ENCODE measurements around the gene LYPLA2.
"Not testable (repeated sequence)": the region's sequence is repeated elsewhere in the genome, so short reads cannot be mapped to it uniquely, and the experiment has no call there.

The LYPLA2 gene

GRCh38 chr1:23827717-23828116, 36.8 kb downstream of the LYPLA2 start:
- no peaks in the 10 kb centered on the region for H3K27me3 ChIP-seq (ENCODE audit: control insufficient read depth, insufficient read depth, low read length)
- H3K4me3 ChIP-seq (ENCODE audit: low read length): no peak overlapping the region
- H3K9ac ChIP-seq (ENCODE audit: low read length): no peak overlapping the region
- H3K4me1 ChIP-seq (ENCODE audit: control insufficient read depth, insufficient read depth, low read length): peaks cover 11% of the 10 kb centered on the region
- H3K36me3 ChIP-seq (ENCODE audit: control insufficient read depth, insufficient read depth, low read length): no peaks in the 10 kb centered on the region
- H3K9me3 ChIP-seq (ENCODE audit: control insufficient read depth, low read length): no peaks in the 10 kb centered on the region

DNA sequence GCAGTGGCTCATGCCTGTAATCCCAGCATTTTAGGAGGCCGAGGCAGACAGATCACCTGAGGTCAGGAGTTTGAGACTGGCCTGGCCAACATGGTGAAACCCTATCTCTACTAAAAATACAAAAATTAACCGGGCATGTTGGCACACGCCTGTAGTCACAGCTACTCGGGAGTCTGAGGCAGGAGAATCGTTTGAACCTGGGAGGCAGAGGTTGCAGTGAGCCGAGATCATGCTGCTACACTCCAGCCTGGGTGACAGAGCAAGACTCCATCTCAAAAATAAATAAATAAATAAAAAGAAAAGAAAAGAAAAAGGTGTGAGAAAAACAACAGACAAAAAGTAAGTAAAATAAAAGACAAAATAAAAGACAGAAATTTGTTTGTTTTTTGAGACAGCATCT, 43.2 kb downstream of the LYPLA2 start:
- H3K4me1 ChIP-seq (ENCODE audit: control insufficient read depth, insufficient read depth, low read length); H3K27me3 ChIP-seq (ENCODE audit: control insufficient read depth, insufficient read depth, low read length); H3K9ac ChIP-seq (ENCODE audit: low read length); H3K4me3 ChIP-seq (ENCODE audit: low read length); H3K36me3 ChIP-seq (ENCODE audit: control insufficient read depth, insufficient read depth, low read length); H3K9me3 ChIP-seq (ENCODE audit: control insufficient read depth, low read length): not testable (repeated sequence)

- no peak overlapping the region for H3K9ac ChIP-seq (ENCODE audit: low read length)
Measured at GRCh38 chr1:23836037-23836436, 45.1 kb downstream of the LYPLA2 start.

GRCh38 chr1:23837908-23838307, 47.0 kb downstream of the LYPLA2 start:
- H3K4me1 ChIP-seq (ENCODE audit: control insufficient read depth, insufficient read depth, low read length): no peaks in the 10 kb centered on the region
- H3K4me3 ChIP-seq (ENCODE audit: low read length): no peak overlapping the region
- H3K36me3 ChIP-seq (ENCODE audit: control insufficient read depth, insufficient read depth, low read length): no peaks in the 10 kb centered on the region
- H3K27me3 ChIP-seq (ENCODE audit: control insufficient read depth, insufficient read depth, low read length): no peaks in the 10 kb centered on the region
- no peak overlapping the region for H3K9ac ChIP-seq (ENCODE audit: low read length)
- H3K9me3 ChIP-seq (ENCODE audit: control insufficient read depth, low read length): no peaks in the 10 kb centered on the region

More at GRCh38 chr1:23836037-23836436, 45.1 kb downstream of the LYPLA2 start:
- Histone ChIP-seq H3K36me3 (ENCODE audit: control insufficient read depth, insufficient read depth, low read length) (no peaks in the 10 kb centered on the region), H3K9me3 (ENCODE audit: control insufficient read depth, low read length) (no peaks in the 10 kb centered on the region), H3K4me1 (ENCODE audit: control insufficient read depth, insufficient read depth, low read length) (no peaks in the 10 kb centered on the region), H3K4me3 (ENCODE audit: low read length) (no peak overlapping the region), H3K27me3 (ENCODE audit: control insufficient read depth, insufficient read depth, low read length) (no peaks in the 10 kb centered on the region)

DNA sequence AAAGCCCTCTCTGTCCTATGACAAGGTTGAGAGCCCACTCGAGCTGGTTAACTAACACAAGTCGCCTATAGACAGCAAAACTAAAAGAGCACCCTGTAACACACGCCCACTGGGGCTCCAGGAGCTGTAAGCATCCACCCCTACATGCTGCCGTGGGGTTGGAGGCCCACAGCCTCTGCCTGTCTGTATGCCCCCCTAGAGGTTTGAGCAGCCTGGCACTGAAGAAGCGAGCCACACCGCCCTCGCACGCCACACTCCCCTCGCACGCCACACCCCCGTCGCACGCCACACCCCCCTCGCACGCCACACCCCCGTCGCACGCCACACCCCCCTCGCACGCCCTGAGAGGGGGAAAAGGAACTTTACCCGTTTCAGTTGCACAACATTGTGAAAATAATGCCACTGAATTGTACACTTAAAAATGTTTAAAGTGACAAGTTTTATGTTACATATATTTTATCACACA, 47.5 kb downstream of the LYPLA2 start:
- Histone ChIP-seq H3K9me3 (ENCODE audit: control insufficient read depth, low read length) (no peaks in the 10 kb centered on the region), H3K27me3 (ENCODE audit: control insufficient read depth, insufficient read depth, low read length) (no peaks in the 10 kb centered on the region), H3K9ac (ENCODE audit: low read length) (no peak overlapping the region), H3K36me3 (ENCODE audit: control insufficient read depth, insufficient read depth, low read length) (no peaks in the 10 kb centered on the region), H3K4me3 (ENCODE audit: low read length) (no peak overlapping the region), H3K4me1 (ENCODE audit: control insufficient read depth, insufficient read depth, low read length) (no peaks in the 10 kb centered on the region)

- Histone ChIP-seq H3K27me3 (ENCODE audit: control insufficient read depth, insufficient read depth, low read length) (no peaks in the 10 kb centered on the region), H3K4me1 (ENCODE audit: control insufficient read depth, insufficient read depth, low read length) (no peaks in the 10 kb centered on the region), H3K36me3 (ENCODE audit: control insufficient read depth, insufficient read depth, low read length) (peaks cover 8% of the 10 kb centered on the region), H3K9me3 (ENCODE audit: control insufficient read depth, low read length) (no peaks in the 10 kb centered on the region), H3K9ac (ENCODE audit: low read length) (no peak overlapping the region), H3K4me3 (ENCODE audit: low read length) (no peak overlapping the region)
Measured at GRCh38 chr1:23843644-23844043, 52.7 kb downstream of the LYPLA2 start.

All from mucosa of stomach (tissue), 1 donor.